RPMI7951 (cell line): ENCODE measurements around the gene CTSF. TPM values are rescaled to one million over a fixed set of nuclear protein-coding genes. Genes with fewer than 3 reads are reported as not detected.

ENCODE experiments used
- DNase-seq: peaks from one replicate; pipeline ENCODE4 v3.0.0-alpha.2; 2012; ENCODE audit warnings: low read depth
- total RNA-seq: library from RNA; depleted of rRNA; stranded (reverse); fragments of >200 nt; shearing (Covaris generic); gene quantifications from 2 replicates; pipeline ENCODE4 v1.2.3, GENCODE V29; 2014; rRNA removed

Gene CTSF
- total RNA-seq, 1 experiment from 2014 or later = 27.5 TPM

DNA sequence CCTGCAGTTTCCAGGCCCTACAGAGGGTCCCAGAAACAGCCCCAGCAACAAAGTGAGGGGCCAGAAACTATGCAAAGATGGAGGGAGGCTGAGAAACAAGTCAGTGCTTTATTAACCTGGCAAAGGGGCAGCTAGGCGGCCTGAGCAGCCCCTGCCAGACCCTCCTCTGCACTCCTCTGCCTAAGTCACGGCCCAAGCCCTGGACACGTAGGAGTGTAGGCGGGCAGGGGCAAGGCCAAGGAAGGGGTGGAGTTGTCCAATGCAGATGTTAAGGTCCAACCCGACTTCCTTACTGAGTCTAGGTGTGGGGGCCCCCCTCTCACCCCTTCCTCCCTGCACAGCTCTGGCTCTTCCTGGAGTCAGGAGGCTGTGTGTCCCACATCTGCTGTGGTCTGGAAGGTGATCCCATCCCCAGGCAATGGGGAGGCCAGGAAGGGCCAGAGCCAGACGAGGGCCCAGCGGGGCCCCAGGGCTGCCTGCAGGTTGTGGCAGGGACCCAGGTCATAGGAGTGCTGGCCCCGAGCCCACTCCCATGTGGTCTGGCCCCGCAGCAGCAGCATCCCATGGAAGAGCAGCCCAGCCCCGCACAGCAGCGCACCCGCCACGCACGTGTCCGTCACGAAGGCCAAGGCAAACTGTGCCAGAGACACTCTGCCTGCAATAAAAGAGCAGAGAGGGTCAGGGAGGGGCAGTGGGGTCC, 29.1 kb downstream of the CTSF start:
- DNase-seq = no peak

DNA sequence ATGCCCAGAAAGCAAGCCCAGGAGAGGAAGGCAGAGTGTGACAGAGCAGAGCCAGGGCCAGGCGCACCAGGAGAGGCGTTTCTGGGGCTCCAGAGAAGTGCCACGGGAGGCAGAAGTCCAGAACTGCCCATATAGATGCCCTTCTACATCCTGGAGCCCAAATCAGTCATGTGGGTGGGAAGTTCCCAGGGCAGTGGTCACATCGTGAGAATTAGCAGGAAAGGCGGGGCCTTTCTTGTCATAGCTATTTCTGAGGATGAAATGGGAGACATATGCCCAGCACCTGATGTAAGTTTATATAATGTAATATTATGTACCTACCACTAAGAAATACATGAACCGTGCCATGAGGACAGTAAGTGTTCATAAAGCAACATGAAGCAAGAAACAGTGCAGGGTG, 35.6 kb downstream of the CTSF start:
- no peak for DNase-seq

DNA sequence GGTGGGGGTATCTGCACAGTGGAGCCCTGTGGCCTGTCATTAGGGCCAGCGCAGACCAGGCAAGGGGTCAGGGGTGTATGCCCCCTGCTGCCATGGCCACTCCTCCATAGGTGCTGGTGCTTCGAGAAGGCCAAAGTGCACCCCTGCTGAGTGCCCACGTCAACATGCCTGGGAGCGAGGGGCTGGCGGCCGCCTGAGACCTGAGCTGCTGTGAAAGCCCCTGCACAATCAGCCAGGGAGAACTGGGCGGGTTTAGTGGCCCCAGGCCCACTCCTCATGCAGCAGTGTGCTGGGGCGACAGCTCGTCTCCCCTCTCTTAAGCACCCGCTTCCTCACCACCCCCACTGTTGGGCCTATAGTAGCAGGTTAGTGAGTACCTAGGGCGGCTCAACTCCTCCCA, 36.6 kb downstream of the CTSF start:
- no peak for DNase-seq

DNA sequence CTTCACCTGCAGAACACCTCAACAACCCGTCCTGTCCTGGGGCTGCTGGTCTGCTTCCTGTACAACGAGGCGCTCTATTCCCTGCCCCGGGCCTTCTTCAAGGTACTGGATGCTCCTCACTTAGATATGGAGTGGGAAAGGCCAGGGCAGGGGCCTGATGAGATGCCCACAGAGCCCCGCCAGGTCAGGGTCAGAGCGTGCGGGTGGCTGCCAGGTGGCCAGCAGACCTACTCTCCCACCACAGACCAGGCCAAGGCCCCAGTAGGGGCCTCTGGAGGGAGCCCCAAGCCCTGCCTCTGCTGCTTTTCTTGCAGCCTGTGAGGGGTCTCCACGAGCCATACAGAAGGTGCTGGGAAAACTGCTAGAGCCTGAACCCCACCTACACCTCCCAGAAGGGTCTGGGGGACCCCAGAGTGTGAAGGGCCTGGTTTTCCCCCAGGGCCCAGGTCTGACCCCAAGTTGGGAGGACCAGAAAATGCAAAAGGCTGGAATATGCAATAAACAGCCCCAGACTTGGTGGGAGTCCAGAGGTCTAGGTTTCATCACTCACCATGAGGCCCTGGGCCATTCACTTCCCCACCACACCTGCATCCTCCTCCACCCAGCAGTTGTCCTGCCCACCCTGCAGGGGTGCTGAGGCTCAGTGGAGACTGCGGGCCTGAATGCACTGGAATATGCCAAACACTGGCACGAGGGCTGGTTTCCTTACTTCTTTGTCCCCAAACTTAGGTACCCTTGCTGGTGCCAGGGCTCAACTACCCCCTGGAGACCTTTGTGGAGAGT, 37.3 kb downstream of the CTSF start:
- no peak for DNase-seq

DNA sequence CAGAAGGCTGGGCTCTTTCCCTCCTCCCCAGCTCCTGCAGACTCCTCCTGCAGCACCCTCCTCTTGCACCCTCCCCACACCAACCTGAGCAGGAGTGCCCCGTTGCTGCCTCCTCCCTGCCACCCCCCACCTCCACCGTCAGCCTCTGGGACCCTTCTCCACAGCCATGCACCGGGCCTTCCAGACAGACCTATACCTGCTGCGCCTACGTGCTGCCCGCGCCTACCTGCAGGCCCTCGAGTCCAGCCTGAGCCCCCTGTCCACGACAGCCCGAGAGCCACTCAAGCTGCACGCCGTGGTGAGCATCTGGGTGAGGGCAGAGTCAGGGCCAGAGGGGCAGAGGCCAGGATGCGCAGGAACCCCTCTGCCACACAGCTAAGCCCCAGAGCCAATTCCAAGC, 38.8 kb downstream of the CTSF start:
- DNase-seq = no peak

DNA sequence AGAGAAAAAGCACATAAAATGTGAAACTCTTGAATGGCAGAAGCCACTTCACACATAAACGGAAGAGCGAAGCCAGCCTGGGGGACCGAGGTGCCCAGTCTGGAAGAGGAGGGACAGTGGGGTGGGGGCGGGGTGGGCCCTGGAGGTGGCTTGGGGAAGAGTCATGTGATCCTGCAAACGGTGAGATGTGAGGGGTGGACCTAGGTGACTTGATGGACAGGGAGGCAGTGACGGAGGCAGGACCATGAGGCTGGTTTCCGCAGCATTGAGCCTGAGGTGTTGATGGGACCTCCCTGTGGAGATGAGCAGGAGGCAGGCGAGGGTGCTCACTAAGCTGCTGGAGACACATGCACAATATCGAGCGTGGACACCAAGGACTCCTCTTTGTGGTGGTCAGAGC, 39.3 kb downstream of the CTSF start:
- no peak for DNase-seq

DNA sequence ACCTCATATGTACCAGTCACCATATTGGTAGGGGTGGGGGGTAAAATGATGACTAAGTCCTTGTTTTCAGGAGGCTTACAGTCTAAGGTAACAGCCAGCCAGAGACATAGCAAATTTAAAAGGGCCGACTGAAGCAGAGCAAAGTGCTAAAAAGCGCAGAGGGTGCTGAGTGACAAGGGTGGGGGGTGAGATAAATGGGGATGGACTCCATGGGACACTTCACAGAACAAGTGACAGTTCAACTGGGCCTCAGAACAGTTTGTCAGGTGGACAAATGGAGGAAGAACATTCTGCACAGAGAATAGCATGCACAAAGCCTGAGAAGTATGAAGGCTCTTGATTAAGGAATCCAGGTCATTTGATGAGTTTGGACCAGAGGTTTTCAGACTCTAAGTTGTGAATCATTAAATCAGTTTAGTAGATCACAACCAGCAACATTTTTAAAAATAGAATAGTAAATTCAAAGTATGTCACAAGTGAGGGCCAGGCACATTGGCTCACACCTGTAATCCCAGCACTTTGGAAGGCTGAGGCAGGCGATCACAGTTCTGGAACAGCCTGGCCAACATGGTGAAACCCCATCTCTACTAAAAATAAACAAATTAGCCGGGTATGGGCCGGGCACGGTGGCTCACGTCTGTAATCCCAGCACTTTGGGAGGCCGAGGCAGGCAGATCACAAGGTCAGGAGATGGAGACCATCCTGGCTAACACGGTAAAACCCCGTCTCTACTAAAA, 43.9 kb downstream of the CTSF start:
- no peak for DNase-seq

DNA sequence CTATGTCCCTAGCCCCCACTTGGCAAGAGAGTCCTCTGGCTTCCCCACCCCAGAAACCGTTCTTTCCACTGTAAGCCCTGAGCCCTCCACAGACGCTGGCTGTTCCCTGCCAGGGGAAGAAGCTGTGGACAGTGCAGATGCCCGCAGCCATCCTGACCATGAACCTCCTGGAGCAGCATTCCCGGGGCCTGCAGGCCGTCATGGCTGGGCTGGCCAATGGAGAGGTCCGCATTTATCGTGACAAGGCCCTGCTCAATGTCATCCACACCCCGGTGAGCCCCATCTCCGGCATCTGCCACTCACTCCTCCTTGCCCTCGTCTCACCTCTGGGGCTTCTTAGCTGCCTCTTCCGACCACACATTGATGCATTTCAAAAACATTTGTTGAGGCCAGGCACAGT, 44.8 kb downstream of the CTSF start:
- DNase-seq = no peak

Other genes starting within 250 kb of the CTSF start
- 28.0 and 38.8 TPM in 2 replicates for gene RIN1, start 232.2 kb downstream of the CTSF start, total RNA-seq
- gene BRMS1, start 223.5 kb downstream of the CTSF start, total RNA-seq = 91.7 and 92.6 TPM in 2 replicates
- 49.3 and 50.5 TPM in 2 replicates for gene B4GAT1, start 221.0 kb downstream of the CTSF start, total RNA-seq
- gene SLC29A2, start 196.8 kb downstream of the CTSF start, total RNA-seq = 0.39 and 1.4 TPM in 2 replicates
- gene NPAS4, start 147.6 kb downstream of the CTSF start, total RNA-seq = not detected in 2 replicates
- gene MRPL11, start 129.8 kb downstream of the CTSF start, total RNA-seq = 67.6 and 74.4 TPM in 2 replicates
- gene PELI3, start 101.7 kb downstream of the CTSF start, total RNA-seq = 6.6 TPM in 2 replicates
- 36.8 and 46.4 TPM in 2 replicates for gene DPP3, start 88.2 kb downstream of the CTSF start, total RNA-seq
- 17.5 and 29.6 TPM in 2 replicates for gene BBS1, start 58.0 kb downstream of the CTSF start, total RNA-seq
- 7.2 and 10.9 TPM in 2 replicates for gene ZDHHC24, start 22.6 kb downstream of the CTSF start, total RNA-seq
- gene ACTN3, start 21.7 kb downstream of the CTSF start, total RNA-seq = under 0.01 TPM in 1 of 2 replicates, not detected in the other
- 0.10 and 0.84 TPM in 2 replicates for gene CCDC87, start 24.5 kb upstream of the CTSF start, total RNA-seq
- gene CCS, start 24.6 kb upstream of the CTSF start, total RNA-seq = 28.5 and 33.3 TPM in 2 replicates
- 32.8 and 34.1 TPM in 2 replicates for gene RBM14, start 48.0 kb upstream of the CTSF start, total RNA-seq
- gene RBM4, start 70.1 kb upstream of the CTSF start, total RNA-seq = 126 and 138 TPM in 2 replicates
- gene RBM4B, start 109.3 kb upstream of the CTSF start, total RNA-seq = 20.7 and 25.4 TPM in 2 replicates
- under 0.01 and 0.68 TPM in 2 replicates for gene SPTBN2, start 160.6 kb upstream of the CTSF start, total RNA-seq